MM.1S (cell line): ENCODE measurements around the gene CCL13.

Experiments used
- DNase-seq: peaks from one replicate; pipeline ENCODE4 v3.0.0-alpha.2; 2015
- H2AFZ ChIP-seq: fragments of 300-600 bp; sonication (generic); 2 replicates; pipeline ENCODE4 v1.6.0; 2016; ENCODE audit warnings: antibody characterized with exemption, low read length
- H3F3A ChIP-seq: fragments of 300-600 bp; sonication (generic); 2 replicates; pipeline ENCODE4 v1.6.1; 2016; ENCODE audit warnings: mild to moderate bottlenecking, antibody characterized with exemption, low read length, moderate library complexity, mixed read lengths; ENCODE audit not compliant: insufficient read depth
- H3K27ac ChIP-seq: fragments of 300-600 bp; sonication (generic); 2 replicates; pipeline ENCODE4 v1.5.1; 2016; ENCODE audit warnings: mild to moderate bottlenecking, low read length
- H3K27me3 ChIP-seq: fragments of 300-600 bp; sonication (generic); replicated peaks from 2 replicates; pipeline ENCODE4 v1.6.0; 2016; ENCODE audit warnings: low read length; ENCODE audit not compliant: insufficient read depth
- H3K36me3 ChIP-seq: fragments of 300-600 bp; sonication (generic); replicated peaks from 2 replicates; pipeline ENCODE4 v1.6.1; 2016; ENCODE audit warnings: mild to moderate bottlenecking, low read length, mixed read lengths; ENCODE audit not compliant: insufficient read depth
- H3K4me1 ChIP-seq: fragments of 300-600 bp; sonication (generic); 2 replicates; pipeline ENCODE4 v1.6.1; 2016; ENCODE audit warnings: low read length, mixed read lengths
- H3K4me2 ChIP-seq: fragments of 300-600 bp; sonication (generic); 2 replicates; pipeline ENCODE4 v1.6.0; 2016; ENCODE audit warnings: low read depth, low read length
- H3K4me3 ChIP-seq: fragments of 300-600 bp; sonication (generic); 2 replicates; pipeline ENCODE4 v1.5.1; 2016; ENCODE audit warnings: low read length, mixed read lengths
- H3K79me2 ChIP-seq: fragments of 300-600 bp; sonication (generic); 2 replicates; pipeline ENCODE4 v1.6.1; 2016; ENCODE audit warnings: mixed run types, low read length, mixed read lengths
- H3K9ac ChIP-seq: fragments of 300-600 bp; sonication (generic); 2 replicates; pipeline ENCODE4 v1.6.1; 2016; ENCODE audit warnings: low read length, mixed read lengths
- H3K9me2 ChIP-seq: fragments of 300-600 bp; sonication (generic); replicated peaks from 2 replicates; pipeline ENCODE4 v1.6.1; 2016; ENCODE audit warnings: mild to moderate bottlenecking, low read length, mixed read lengths; ENCODE audit not compliant: insufficient read depth
- H3K9me3 ChIP-seq: fragments of 300-600 bp; sonication (generic); replicated peaks from 2 replicates; pipeline ENCODE4 v1.6.1; 2016; ENCODE audit warnings: mild to moderate bottlenecking, low read length, mixed read lengths; ENCODE audit not compliant: insufficient read depth
- H4K20me1 ChIP-seq: fragments of 300-600 bp; sonication (generic); 2 replicates; pipeline ENCODE4 v1.6.1; 2016; ENCODE audit warnings: mild to moderate bottlenecking, low read length, moderate library complexity, mixed read lengths; ENCODE audit not compliant: insufficient read depth
- CTCF ChIP-seq: fragments of 300-600 bp; sonication (generic); IDR thresholded peaks from 2 replicates; pipeline ENCODE4 v1.5.1; 2016; ENCODE audit warnings: antibody characterized with exemption, low read length, mixed read lengths
- EZH2 ChIP-seq: fragments of 300-600 bp; sonication (generic); optimal IDR thresholded peaks from 2 replicates; pipeline ENCODE3; 2017; ENCODE audit warnings: low read depth, mild to moderate bottlenecking, antibody characterized with exemption, low read length, mixed read lengths
- EZH2phosphoT487 ChIP-seq: fragments of 300-600 bp; sonication (generic); IDR thresholded peaks from 2 replicates; pipeline ENCODE4 v1.6.1; 2018; ENCODE audit warnings: antibody characterized with exemption, low read length

CCL13 gene

GRCh38 chr17:34386697-34387550 lies 30.6 kb downstream of the CCL13 start:
- H3K4me2 ChIP-seq = peak overlapping the region; percentile 54
- peak overlapping the region; percentile 92 for H3K27ac ChIP-seq
- H3F3A ChIP-seq = peaks cover 78% of the 10 kb centered on the region
- H3K4me1 ChIP-seq = peaks cover 99% of the 10 kb centered on the region
- peak; percentile 86 for DNase-seq
- H3K36me3 ChIP-seq = no peaks in the 10 kb centered on the region
- H3K27me3 ChIP-seq = no peaks in the 10 kb centered on the region
- no peaks in the 10 kb centered on the region for H3K9me3 ChIP-seq
- TF ChIP-seq EZH2 (no peak), CTCF (no peak), EZH2phosphoT487 (no peak)
- peak overlapping the region; percentile 65 for H3K9ac ChIP-seq
- H2AFZ ChIP-seq = no peak overlapping the region
- H4K20me1 ChIP-seq = no peaks in the 10 kb centered on the region
- no peaks in the 10 kb centered on the region for H3K9me2 ChIP-seq
- no peak overlapping the region for H3K4me3 ChIP-seq
- peaks cover 4% of the 10 kb centered on the region; the same call in 1 of the 2 replicates for H3K79me2 ChIP-seq

- Histone ChIP-seq H3K9me2 (no peaks in the 10 kb centered on the region), H3F3A (peaks cover 78% of the 10 kb centered on the region), H3K4me2 (peak overlapping the region; percentile 54), H3K9ac (peak overlapping the region; percentile 65), H3K27ac (peak overlapping the region; percentile 92), H3K4me1 (peaks cover 99% of the 10 kb centered on the region), H3K27me3 (no peaks in the 10 kb centered on the region), H3K9me3 (no peaks in the 10 kb centered on the region), H3K79me2 (peaks cover 4% of the 10 kb centered on the region; the same call in 1 of the 2 replicates), H3K36me3 (no peaks in the 10 kb centered on the region), H4K20me1 (no peaks in the 10 kb centered on the region), H2AFZ (no peak overlapping the region), H3K4me3 (no peak overlapping the region)
- DNase-seq = no peak
- TF ChIP-seq EZH2 (no peak), EZH2phosphoT487 (no peak), CTCF (no peak)
Observed at GRCh38 chr17:34387566-34387965, 31.3 kb downstream of the CCL13 start.

GRCh38 chr17:34389126-34389750 lies 33.0 kb downstream of the CCL13 start:
- H3K9me2 ChIP-seq = no peaks in the 10 kb centered on the region
- no peak overlapping the region for H2AFZ ChIP-seq
- H3K27ac ChIP-seq = peak overlapping the region; percentile 92
- no peaks in the 10 kb centered on the region for H3K27me3 ChIP-seq
- H3F3A ChIP-seq = peaks cover 71% of the 10 kb centered on the region
- TF ChIP-seq EZH2 (no peak), CTCF (peak; percentile 26; the same call in 1 of the 2 replicates)
- H4K20me1 ChIP-seq = no peaks in the 10 kb centered on the region
- H3K4me3 ChIP-seq = peak overlapping the region; percentile 28
- H3K36me3 ChIP-seq = no peaks in the 10 kb centered on the region
- DNase-seq = peak; percentile 89
- peak overlapping the region; percentile 57 for H3K9ac ChIP-seq
- H3K4me2 ChIP-seq = peak overlapping the region; percentile 83
- peaks cover 4% of the 10 kb centered on the region; the same call in 1 of the 2 replicates for H3K79me2 ChIP-seq
- H3K4me1 ChIP-seq = peaks cover 99% of the 10 kb centered on the region
- H3K9me3 ChIP-seq = no peaks in the 10 kb centered on the region
